ENCODE measurements around the gene HBG1. TPM values are rescaled to one million over a fixed set of nuclear protein-coding genes. Genes with fewer than 3 reads are reported as not detected.

The HBG1 gene
- total RNA-seq, 1 experiment from 2014 or later = not detected

DNA sequence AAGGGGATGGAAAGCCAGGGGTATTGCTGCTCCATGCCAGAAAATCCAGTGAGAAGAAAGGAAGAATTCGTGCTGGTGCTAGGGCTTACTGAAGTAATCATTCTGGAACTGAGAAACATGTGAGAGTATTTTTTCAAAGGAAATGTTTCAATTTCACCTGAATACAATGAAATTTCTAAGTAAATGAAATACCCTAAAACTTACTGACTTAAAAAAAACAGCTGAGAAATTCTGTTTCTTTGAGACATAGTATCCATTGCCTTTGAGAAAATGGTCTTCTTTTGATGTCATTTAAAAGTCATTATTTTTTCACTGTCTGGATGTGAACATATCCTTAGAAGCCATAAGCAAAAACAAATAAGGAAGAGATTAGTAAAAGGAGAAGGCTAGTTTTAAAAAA lies 49.1 kb downstream of the HBG1 start, which contains the start of gene OR51V1:
Gene OR51V1 (minus strand): TSS at position 101 of the 400 bp plus-strand sequence. CDS start 0 bp downstream, at position 101.
- Histone ChIP-seq H3K14ac (ENCODE audit: insufficient read depth, low read length) (no peak within 1 kb of the TSS), H2BK5ac (ENCODE audit: insufficient read length, low read length) (no peak within 1 kb of the TSS), H4K5ac (ENCODE audit: insufficient read length, low read depth, low read length) (no peak within 1 kb of the TSS), H3K23ac (ENCODE audit: insufficient read length, low read depth, low read length) (no peak within 1 kb of the TSS), H2AFZ (ENCODE audit: low read length) (no peak within 1 kb of the TSS), H2BK120ac (ENCODE audit: low read depth, low read length, poor library complexity, severe bottlenecking) (no peak within 1 kb of the TSS), H2AK5ac (ENCODE audit: insufficient read length, low read length) (no peak within 1 kb of the TSS), H3K9me3 (ENCODE audit: control insufficient read depth, low read depth, low read length) (no peaks in the 10 kb centered on the region), H2BK15ac (ENCODE audit: low read depth, low read length) (no peak within 1 kb of the TSS), H2BK20ac (ENCODE audit: low read depth, low read length, poor library complexity, severe bottlenecking) (no peak within 1 kb of the TSS), H2BK12ac (ENCODE audit: insufficient read length, low read depth, low read length) (no peak within 1 kb of the TSS), H4K8ac (replicated peaks; ENCODE audit: insufficient read length, low read depth, low read length) (no peak within 1 kb of the TSS), H4K20me1 (ENCODE audit: control insufficient read depth, insufficient read depth, insufficient read length) (no peaks in the 10 kb centered on the region), H3K18ac (ENCODE audit: insufficient read length, low read depth, low read length) (no peak within 1 kb of the TSS), H3K27me3 (ENCODE audit: insufficient read depth, low read length) (no peaks in the 10 kb centered on the region), H3K79me1 (ENCODE audit: insufficient read depth, low read depth, low read length, poor library complexity, severe bottlenecking) (no peaks in the 10 kb centered on the region), H3K4me1 (ENCODE audit: insufficient read depth, low read length) (no peaks in the 10 kb centered on the region), H3K9ac (ENCODE audit: extremely low read depth, insufficient read length, low read length) (no peak within 1 kb of the TSS), H3K27ac (ENCODE audit: insufficient read length, low read depth, low read length) (no peak within 1 kb of the TSS), H3K56ac (ENCODE audit: insufficient read length, low read depth, low read length) (no peak within 1 kb of the TSS), H3K4ac (ENCODE audit: low read depth, low read length) (no peak within 1 kb of the TSS), H3T11ph (ENCODE audit: low read length) (no peak within 1 kb of the TSS), H4K91ac (ENCODE audit: insufficient read length, low read depth, low read length) (no peak within 1 kb of the TSS), H3K4me2 (ENCODE audit: insufficient read depth, insufficient read length, low read length) (no peak within 1 kb of the TSS), H3K23me2 (ENCODE audit: insufficient read length, low read depth, low read length, poor library complexity, severe bottlenecking) (no peaks in the 10 kb centered on the region), H3K79me2 (ENCODE audit: insufficient read depth, low read length) (no peaks in the 10 kb centered on the region)
- Mint-ChIP-seq H3K4me3 (no peak within 1 kb of the TSS), H3K27ac (no peak within 1 kb of the TSS; a peak in 1 of 7 replicates), H3K27me3 (ENCODE audit: low read depth) (no peaks in the 10 kb centered on the region), H3K36me3 (ENCODE audit: insufficient read depth in 1 of 3, low read depth in 3 of 3) (no peaks in the 10 kb centered on the region), H3K4me1 (peaks cover 0 to 3% of the 10 kb centered on the region in 2 experiments; a peak in 3 of 4 replicates), H3K9me3 (no peaks in the 10 kb centered on the region)
- TF ChIP-seq, protein P1, sequence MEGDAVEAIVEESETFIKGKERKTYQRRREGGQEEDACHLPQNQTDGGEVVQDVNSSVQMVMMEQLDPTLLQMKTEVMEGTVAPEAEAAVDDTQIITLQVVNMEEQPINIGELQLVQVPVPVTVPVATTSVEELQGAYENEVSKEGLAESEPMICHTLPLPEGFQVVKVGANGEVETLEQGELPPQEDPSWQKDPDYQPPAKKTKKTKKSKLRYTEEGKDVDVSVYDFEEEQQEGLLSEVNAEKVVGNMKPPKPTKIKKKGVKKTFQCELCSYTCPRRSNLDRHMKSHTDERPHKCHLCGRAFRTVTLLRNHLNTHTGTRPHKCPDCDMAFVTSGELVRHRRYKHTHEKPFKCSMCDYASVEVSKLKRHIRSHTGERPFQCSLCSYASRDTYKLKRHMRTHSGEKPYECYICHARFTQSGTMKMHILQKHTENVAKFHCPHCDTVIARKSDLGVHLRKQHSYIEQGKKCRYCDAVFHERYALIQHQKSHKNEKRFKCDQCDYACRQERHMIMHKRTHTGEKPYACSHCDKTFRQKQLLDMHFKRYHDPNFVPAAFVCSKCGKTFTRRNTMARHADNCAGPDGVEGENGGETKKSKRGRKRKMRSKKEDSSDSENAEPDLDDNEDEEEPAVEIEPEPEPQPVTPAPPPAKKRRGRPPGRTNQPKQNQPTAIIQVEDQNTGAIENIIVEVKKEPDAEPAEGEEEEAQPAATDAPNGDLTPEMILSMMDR (conservative IDR thresholded peaks at IDR 0.05) = no peak
- no CpG with 5 or more reads among the region's 1 CpG for WGBS (ENCODE audit: extremely low coverage, insufficient read length, low lambda C conversion rate)
- no peak for DNase-seq
